PC-9 (cell line): ENCODE results near the gene IL4R. TPM values are rescaled to one million over a fixed set of nuclear protein-coding genes. Genes with fewer than 3 reads are reported as not detected.

Experiments
- BruUV-seq: library from RNA; stranded (reverse); fragments of 400-500 nt; replicated peaks from 2 replicates; lab custom pipeline; 2021; lab: Mats Ljungman, UMichigan
- CTCF ChIA-PET: fragments of 300-600 bp; sonication (Branson Sonifier 250); formaldehyde crosslinking; loops from one replicate; lab custom pipeline; 2022; ENCODE audit warnings: antibody characterized with exemption; lab: Charles Lee
- POLR2A ChIA-PET: fragments of 300-600 bp; sonication (Branson Sonifier 250); formaldehyde crosslinking; loops from one replicate; lab custom pipeline; 2022; ENCODE audit warnings: antibody characterized with exemption; ENCODE audit not compliant: unreplicated experiment; lab: Charles Lee
- DNase-seq, 2 experiments: peaks; one replicate each; pipeline versions ENCODE4 v3.0.0 to v3.0.0-alpha.2; 2015 to 2022; ENCODE audit warnings: mixed read lengths in 1 of 2
- H2AFZ ChIP-seq: fragments of 200-600 bp; sonication (generic); 2 replicates; pipeline ENCODE4 v1.8.1; 2017; ENCODE audit warnings: antibody characterized with exemption
- H3F3A ChIP-seq: fragments of 200-600 bp; sonication (generic); 2 replicates; pipeline ENCODE4 v1.8.1; 2017; ENCODE audit warnings: antibody characterized with exemption, mild to moderate bottlenecking, low read depth; ENCODE audit not compliant: insufficient read depth
- H3K27ac ChIP-seq: fragments of 200-600 bp; sonication (generic); 2 replicates; pipeline ENCODE4 v1.6.1; 2016; ENCODE audit warnings: mixed run types
- H3K27me3 ChIP-seq: fragments of 200-600 bp; sonication (generic); 2 replicates; pipeline ENCODE4 v1.6.1; 2016; ENCODE audit warnings: low read depth, mixed run types; ENCODE audit not compliant: insufficient read depth
- H3K36me3 ChIP-seq: fragments of 200-600 bp; sonication (generic); 2 replicates; pipeline ENCODE4 v1.6.1; 2016; ENCODE audit warnings: low read depth, mixed run types
- H3K4me1 ChIP-seq: fragments of 200-600 bp; sonication (generic); replicated peaks from 2 replicates; pipeline ENCODE4 v1.6.1; 2016; ENCODE audit warnings: mixed run types; ENCODE audit not compliant: insufficient read depth
- H3K4me2 ChIP-seq: fragments of 200-600 bp; sonication (generic); 2 replicates; pipeline ENCODE4 v1.6.1; 2017; ENCODE audit warnings: mixed run types
- H3K4me3 ChIP-seq: fragments of 200-600 bp; sonication (generic); 2 replicates; pipeline ENCODE4 v1.6.1; 2016; ENCODE audit warnings: mixed run types
- H3K79me2 ChIP-seq: fragments of 200-600 bp; sonication (generic); 2 replicates; pipeline ENCODE4 v1.6.1; 2017; ENCODE audit warnings: low read depth, mixed run types
- H3K9me2 ChIP-seq: fragments of 200-600 bp; sonication (generic); 2 replicates; pipeline ENCODE4 v1.8.1; 2017; ENCODE audit warnings: mild to moderate bottlenecking; ENCODE audit not compliant: insufficient read depth
- H3K9me3 ChIP-seq: fragments of 200-600 bp; sonication (generic); 2 replicates; pipeline ENCODE4 v1.8.1; 2016; ENCODE audit warnings: low read depth; ENCODE audit not compliant: insufficient read depth
- H4K20me1 ChIP-seq: fragments of 200-600 bp; sonication (generic); 2 replicates; pipeline ENCODE4 v1.8.1; 2017; ENCODE audit not compliant: insufficient read depth
- CTCF ChIP-seq: fragments of 200-600 bp; sonication (generic); conservative IDR thresholded peaks from 2 replicates; pipeline ENCODE4 v1.6.1; 2017; ENCODE audit warnings: mixed run types, antibody characterized with exemption, mild to moderate bottlenecking, moderate library complexity
- EZH2 ChIP-seq: fragments of 200-600 bp; sonication (generic); IDR thresholded peaks from 2 replicates; pipeline ENCODE4 v1.8.0; 2017; ENCODE audit warnings: antibody characterized with exemption, low read depth
- intact Hi-C: fragments of 100-400 bp; cut with micrococcal nuclease; formaldehyde crosslinking; loops from one replicate; pipeline ENCODE4 v1.10.0; 2022; ENCODE audit not compliant: unreplicated experiment
- total RNA-seq: library from RNA; stranded (reverse); gene quantifications from 2 replicates; pipeline ENCODE4 v1.2.3, GENCODE V29; 2021

IL4R gene
- total RNA-seq, 1 experiment from 2014 or later: 76.5 TPM

DNA sequence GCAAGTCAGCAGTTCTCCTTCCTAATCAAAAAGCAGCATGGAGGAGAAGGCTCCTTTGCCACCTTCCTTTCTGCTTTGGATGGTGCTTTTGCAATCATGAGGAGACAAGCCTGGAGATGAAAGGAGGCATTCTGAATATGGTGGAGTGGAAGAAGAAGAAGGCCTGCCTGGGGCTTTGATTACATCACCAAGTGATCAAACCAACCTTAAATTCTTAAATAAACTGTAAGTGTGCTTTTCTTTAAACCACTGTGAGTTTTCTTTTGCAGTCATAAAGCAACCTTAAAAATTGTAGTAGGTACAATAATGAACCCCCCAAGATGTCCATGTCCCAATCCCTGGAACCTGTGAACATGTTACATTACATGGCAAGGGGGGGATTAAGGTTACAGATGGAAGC is 56.5 kb downstream of the IL4R start:
- Histone ChIP-seq H3K79me2 (no peaks in the 10 kb centered on the region), H3K9me2 (no peaks in the 10 kb centered on the region), H4K20me1 (no peaks in the 10 kb centered on the region), H3K27me3 (no peaks in the 10 kb centered on the region), H3K9me3 (no peaks in the 10 kb centered on the region), H3K4me3 (no peak overlapping the region), H2AFZ (no peak overlapping the region), H3F3A (peaks cover 13% of the 10 kb centered on the region; the same call in 1 of the 2 replicates), H3K36me3 (no peaks in the 10 kb centered on the region), H3K4me2 (no peak overlapping the region), H3K27ac (no peak overlapping the region), H3K4me1 (peaks cover 10% of the 10 kb centered on the region)
- no TSS peak for BruUV-seq
- TF ChIP-seq EZH2: no peak
- no peak for TF ChIP-seq CTCF
- ChIA-PET POLR2A (no interaction called here), CTCF (no interaction called here)
- intact Hi-C loops: no loop called here
- DNase-seq: no peak

- H3K79me2 ChIP-seq: no peaks in the 10 kb centered on the region
- ChIA-PET CTCF (no interaction called here), POLR2A (no interaction called here)
- intact Hi-C loops: no loop called here
- H3K27ac ChIP-seq: no peak overlapping the region
- H3F3A ChIP-seq: 0 out of 2 replicates have a peak, but pooled peaks cover 6% of the 10 kb centered on the region
- H3K9me3 ChIP-seq: no peaks in the 10 kb centered on the region
- BruUV-seq: no TSS peak
- no peak overlapping the region for H3K4me2 ChIP-seq
- TF ChIP-seq EZH2 (no peak), CTCF (no peak)
- peaks cover 9% of the 10 kb centered on the region for H3K27me3 ChIP-seq
- no peaks in the 10 kb centered on the region for H3K4me1 ChIP-seq
- no peak overlapping the region for H3K4me3 ChIP-seq
- DNase-seq: no peak
- no peaks in the 10 kb centered on the region for H3K36me3 ChIP-seq
- H4K20me1 ChIP-seq: no peaks in the 10 kb centered on the region
- H2AFZ ChIP-seq: no peak overlapping the region
- no peaks in the 10 kb centered on the region for H3K9me2 ChIP-seq
These were observed 59.5 kb downstream of the IL4R start for GRCh38 chr16:27373312-27373711.

GRCh38 chr16:27374221-27374803 is 60.5 kb downstream of the IL4R start:
- Histone ChIP-seq H3K9me3 (no peaks in the 10 kb centered on the region), H3K36me3 (no peaks in the 10 kb centered on the region), H4K20me1 (no peaks in the 10 kb centered on the region), H3F3A (0 out of 2 replicates have a peak, but pooled peaks cover 6% of the 10 kb centered on the region), H3K4me3 (no peak overlapping the region), H2AFZ (no peak overlapping the region), H3K79me2 (no peaks in the 10 kb centered on the region), H3K27ac (no peak overlapping the region), H3K4me2 (no peak overlapping the region), H3K4me1 (no peaks in the 10 kb centered on the region), H3K27me3 (peaks cover 11% of the 10 kb centered on the region), H3K9me2 (no peaks in the 10 kb centered on the region)
- intact Hi-C loops: no loop called here
- no peak for TF ChIP-seq CTCF
- TF ChIP-seq EZH2: no peak
- ChIA-PET POLR2A (no interaction called here), CTCF (interaction anchor here (0.6 kb wide), 1 partner anchor 205 kb away, joined by 6 read pairs; no protein-coding TSS in a partner anchor)
- DNase-seq: no peak
- no TSS peak for BruUV-seq
